ENCODE data around the gene MT1M.

Gene MT1M

GRCh38 chr16:56679818-56680217, 47.4 kb downstream of the MT1M start:
- TF ChIP-seq CTCF (IDR thresholded peaks at IDR 0.05; ENCODE audit: low read depth, low read length, missing control alignments): no peak
- H3K27me3 ChIP-seq (replicated peaks): peaks cover 7% of the 10 kb centered on the region
- no peak overlapping the region for H3K27ac ChIP-seq
- in situ Hi-C loops (cut with HindIII; ENCODE audit: low pct_ligation_motif_present, low sequenced_read_pairs): no loop called here
- H3K36me3 ChIP-seq (replicated peaks): no peaks in the 10 kb centered on the region
- DNase-seq: no peak
- H3K4me3 ChIP-seq (ENCODE audit: low read depth, low read length): no peak overlapping the region

- Histone ChIP-seq H3K36me3 (replicated peaks) (no peaks in the 10 kb centered on the region), H3K27me3 (replicated peaks) (no peaks in the 10 kb centered on the region), H3K4me3 (ENCODE audit: low read depth, low read length) (peak within 1 kb of the TSS; percentile 68), H3K27ac (peak within 1 kb of the TSS; percentile 29)
- TF ChIP-seq CTCF (IDR thresholded peaks at IDR 0.05; ENCODE audit: low read depth, low read length, missing control alignments): no peak
- in situ Hi-C loops (cut with HindIII; ENCODE audit: low pct_ligation_motif_present, low sequenced_read_pairs): no loop called here
- peak; percentile 82 for DNase-seq
These were observed 49.7 kb downstream of the MT1M start, which contains the start of gene MT1X for GRCh38 chr16:56681939-56682702. TSS of gene MT1X (plus strand) at chr16:56682470. CDS start at chr16:56682541, 71 bp downstream.

GRCh38 chr16:56682703-56683397, 50.4 kb downstream of the MT1M start:
- no peaks in the 10 kb centered on the region for H3K36me3 ChIP-seq (replicated peaks)
- no peak for DNase-seq
- H3K27ac ChIP-seq: no peak overlapping the region
- H3K4me3 ChIP-seq (ENCODE audit: low read depth, low read length): peak overlapping the region; percentile 68
- no peak for TF ChIP-seq CTCF (IDR thresholded peaks at IDR 0.05; ENCODE audit: low read depth, low read length, missing control alignments)
- in situ Hi-C loops (cut with HindIII; ENCODE audit: low pct_ligation_motif_present, low sequenced_read_pairs): no loop called here
- H3K27me3 ChIP-seq (replicated peaks): no peaks in the 10 kb centered on the region

Data from brain microvascular endothelial cell (primary cell).